HG03039 (cell line): ENCODE measurements around the gene B3GNT5.

Experiments
- ATAC-seq: cut with Tn5 transposase; IDR thresholded peaks from one replicate; pipeline ENCODE4 v1.9.1; 2021; ENCODE audit warnings: mild to moderate bottlenecking, moderate library complexity; ENCODE audit not compliant: unreplicated experiment

B3GNT5 gene

GRCh38 chr3:183287301-183287971 lies 34.4 kb downstream of the B3GNT5 start:
- ATAC-seq = no peak

- ATAC-seq = no peak
Observed at GRCh38 chr3:183288117-183288516, 35.1 kb downstream of the B3GNT5 start.

GRCh38 chr3:183290216-183290615 lies 37.2 kb downstream of the B3GNT5 start:
- no peak for ATAC-seq

GRCh38 chr3:183291497-183292031 lies 38.5 kb downstream of the B3GNT5 start:
- no peak for ATAC-seq

- no peak for ATAC-seq
Observed at GRCh38 chr3:183293966-183294365, 40.9 kb downstream of the B3GNT5 start.

- ATAC-seq = no peak
Observed at GRCh38 chr3:183295211-183295610, 42.2 kb downstream of the B3GNT5 start.

- ATAC-seq = no peak
Observed at GRCh38 chr3:183296944-183297343, 43.9 kb downstream of the B3GNT5 start.

GRCh38 chr3:183298701-183299153 lies 45.7 kb downstream of the B3GNT5 start:
- ATAC-seq = no peak

- no peak for ATAC-seq
Observed at GRCh38 chr3:183299976-183300375, 46.9 kb downstream of the B3GNT5 start.

- ATAC-seq = no peak
Observed at GRCh38 chr3:183300996-183301562, 48.0 kb downstream of the B3GNT5 start.

- no peak for ATAC-seq
Observed at GRCh38 chr3:183301937-183302580, 49.0 kb downstream of the B3GNT5 start.

GRCh38 chr3:183303690-183304089 lies 50.6 kb downstream of the B3GNT5 start:
- ATAC-seq = no peak

GRCh38 chr3:183306798-183307671 lies 54.0 kb downstream of the B3GNT5 start:
- ATAC-seq = peak; percentile 76

GRCh38 chr3:183307749-183308148 lies 54.7 kb downstream of the B3GNT5 start:
- ATAC-seq = no peak

GRCh38 chr3:183308751-183309150 lies 55.7 kb downstream of the B3GNT5 start:
- ATAC-seq = no peak

- no peak for ATAC-seq
Observed at GRCh38 chr3:183309276-183309675, 56.2 kb downstream of the B3GNT5 start.

- ATAC-seq = no peak
Observed at GRCh38 chr3:183310936-183311335, 57.9 kb downstream of the B3GNT5 start.

- no peak for ATAC-seq
Observed at GRCh38 chr3:183312433-183312832, 59.4 kb downstream of the B3GNT5 start.

GRCh38 chr3:183313351-183313750 lies 60.3 kb downstream of the B3GNT5 start:
- no peak for ATAC-seq

- ATAC-seq = no peak
Observed at GRCh38 chr3:183313764-183314163, 60.7 kb downstream of the B3GNT5 start.

- no peak for ATAC-seq
Observed at GRCh38 chr3:183315739-183316138, 62.7 kb downstream of the B3GNT5 start.
